Activated CD4-positive, alpha-beta T cell treated with anti-CD3 and anti-CD28 coated beads for 48 hours (primary cell): ENCODE results near the gene MICAL3.
"Not testable (repeated sequence)": the region's sequence is repeated elsewhere in the genome, so short reads cannot be mapped to it uniquely, and the experiment has no call there.

Source experiments
- DNase-seq: peaks from one replicate; pipeline ENCODE4 v3.0.0-alpha.2; 2020

The MICAL3 gene

DNA sequence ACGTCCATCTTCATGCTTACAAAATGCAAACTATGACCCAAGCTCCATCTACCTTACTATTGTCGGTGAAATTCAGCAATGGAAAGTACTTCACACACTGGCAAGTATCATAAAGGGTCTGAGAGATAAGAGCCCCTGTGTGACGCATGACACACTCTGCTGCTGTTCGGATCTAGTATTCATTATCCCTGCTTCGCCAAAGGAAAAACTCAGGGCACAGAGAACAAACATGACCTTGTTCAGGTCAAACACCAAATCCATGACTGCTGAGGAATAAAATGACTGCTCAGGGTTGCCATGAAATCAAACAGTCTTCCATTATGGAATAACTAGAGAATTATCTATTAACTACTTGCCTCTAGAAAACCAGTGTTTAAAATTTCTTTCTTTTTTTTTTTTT lies 73.0 kb downstream of the MICAL3 start:
- no peak for DNase-seq

DNA sequence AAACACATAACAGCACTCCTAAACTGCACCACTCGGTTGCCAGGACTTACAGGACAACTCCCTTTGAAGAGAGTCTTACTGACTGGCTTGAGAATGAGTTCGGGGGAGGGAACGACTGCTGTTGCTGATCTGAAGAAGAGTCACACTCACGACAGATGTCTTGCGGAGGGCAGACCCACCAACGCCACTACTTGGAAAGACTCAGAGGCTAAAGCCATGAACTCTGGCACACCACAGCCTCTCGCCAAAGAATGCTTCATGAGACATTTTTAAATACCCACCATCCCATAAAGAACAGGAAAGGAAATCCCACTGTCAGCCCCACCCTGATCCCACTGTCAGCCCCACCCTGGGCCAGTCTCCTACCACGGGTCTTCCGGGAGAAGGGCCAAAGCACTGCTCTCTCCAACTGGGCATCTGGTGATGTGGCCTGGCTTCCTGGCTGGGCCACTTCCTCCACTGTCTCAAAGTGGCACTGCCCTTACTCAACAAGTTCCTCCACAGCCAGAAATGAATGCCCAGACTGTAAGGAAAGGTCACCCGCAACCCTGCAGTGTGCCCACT lies 73.6 kb downstream of the MICAL3 start:
- no peak for DNase-seq

DNA sequence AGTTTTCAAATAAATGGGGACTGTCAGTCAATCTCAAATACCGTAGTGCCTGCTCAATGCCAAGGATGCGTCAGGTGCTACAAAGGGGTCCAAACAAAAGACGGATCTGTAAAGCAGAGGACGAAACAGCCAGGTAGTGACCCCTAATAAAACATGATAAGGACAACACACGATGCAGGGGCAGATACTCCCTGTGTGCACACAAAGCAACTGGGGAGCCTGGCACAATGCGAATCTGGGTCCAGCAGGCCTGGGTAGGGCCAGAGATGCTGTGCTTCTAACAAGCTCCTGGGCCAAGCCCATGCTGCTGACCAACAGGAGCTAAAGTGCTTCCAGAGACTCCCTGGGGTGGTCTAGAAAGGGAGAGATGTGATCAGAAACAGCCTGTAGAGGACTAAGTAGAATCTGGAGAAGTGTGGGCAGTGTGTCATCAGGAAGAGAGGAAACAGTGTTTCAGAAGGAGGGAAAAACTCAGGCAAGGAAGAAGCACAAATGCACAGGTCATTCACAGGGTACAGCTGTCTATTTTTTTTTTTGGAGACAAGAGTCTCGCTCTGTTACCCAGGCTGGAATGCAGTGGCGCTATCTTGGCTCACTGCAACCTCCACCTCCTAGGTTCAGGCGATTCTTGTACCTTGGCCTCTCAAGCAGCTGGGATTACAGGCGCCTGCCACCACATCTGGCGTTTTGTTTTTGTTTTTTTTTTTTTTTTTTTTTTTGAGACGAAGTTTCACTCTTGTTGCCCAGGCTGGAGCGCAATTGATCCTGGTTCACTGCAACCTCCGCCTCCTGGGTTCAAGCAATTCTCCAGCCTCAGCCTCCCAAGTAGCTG lies 74.5 kb downstream of the MICAL3 start:
- no peak for DNase-seq

DNA sequence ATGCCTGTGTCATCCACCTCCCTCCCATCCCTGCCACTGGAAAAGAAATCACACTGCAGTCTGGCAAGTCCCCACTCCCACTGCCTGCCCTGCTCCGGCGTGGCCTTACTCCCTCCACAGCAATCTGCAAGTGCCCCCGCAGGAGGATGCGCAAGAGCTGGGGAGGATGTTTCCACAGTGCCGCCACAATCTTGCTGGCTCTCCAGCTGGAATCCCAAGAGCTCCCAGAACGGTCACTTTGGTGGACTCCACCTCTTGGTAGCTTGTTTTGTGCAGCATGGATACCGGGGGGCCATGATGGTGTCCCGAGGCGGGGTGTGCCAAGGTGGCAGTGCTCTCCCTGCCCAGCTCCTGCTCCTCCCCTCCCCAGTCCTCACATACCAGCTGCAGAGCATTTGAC lies 76.3 kb downstream of the MICAL3 start:
- DNase-seq, result no peak

DNA sequence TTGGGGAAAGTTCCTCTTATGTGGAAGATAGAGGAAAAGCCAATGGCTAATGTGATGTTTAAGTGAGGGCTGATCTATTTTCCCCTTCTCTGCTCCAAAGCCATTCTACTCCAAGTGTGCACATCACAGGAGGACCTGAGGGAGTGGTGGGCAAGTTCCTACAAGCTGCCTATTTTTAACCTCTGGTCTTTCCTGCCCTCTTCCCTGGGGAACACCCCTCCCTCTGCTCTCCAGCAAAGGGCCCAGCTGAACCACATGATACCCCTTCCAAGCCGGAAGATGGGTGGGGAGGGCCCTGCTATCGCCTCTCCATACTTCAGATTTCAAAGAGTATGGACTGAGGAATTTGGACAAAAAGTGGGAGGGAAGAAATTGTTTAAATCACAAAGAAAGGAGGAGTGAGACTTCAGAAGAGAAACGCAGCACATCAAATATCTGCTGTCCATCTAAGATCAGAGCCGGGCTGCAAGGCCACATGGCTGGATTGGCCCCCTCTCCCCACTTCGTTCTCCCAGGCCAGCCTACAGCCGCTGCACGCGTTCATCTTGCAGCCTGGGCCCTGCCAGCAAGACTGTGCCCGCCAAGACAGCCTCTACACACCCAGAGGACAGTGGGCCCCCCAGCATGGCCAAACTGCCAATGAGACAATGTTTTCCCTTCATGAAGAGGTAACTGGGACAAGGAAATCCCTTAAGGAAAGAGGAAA lies 77.5 kb downstream of the MICAL3 start:
- no peak for DNase-seq

DNA sequence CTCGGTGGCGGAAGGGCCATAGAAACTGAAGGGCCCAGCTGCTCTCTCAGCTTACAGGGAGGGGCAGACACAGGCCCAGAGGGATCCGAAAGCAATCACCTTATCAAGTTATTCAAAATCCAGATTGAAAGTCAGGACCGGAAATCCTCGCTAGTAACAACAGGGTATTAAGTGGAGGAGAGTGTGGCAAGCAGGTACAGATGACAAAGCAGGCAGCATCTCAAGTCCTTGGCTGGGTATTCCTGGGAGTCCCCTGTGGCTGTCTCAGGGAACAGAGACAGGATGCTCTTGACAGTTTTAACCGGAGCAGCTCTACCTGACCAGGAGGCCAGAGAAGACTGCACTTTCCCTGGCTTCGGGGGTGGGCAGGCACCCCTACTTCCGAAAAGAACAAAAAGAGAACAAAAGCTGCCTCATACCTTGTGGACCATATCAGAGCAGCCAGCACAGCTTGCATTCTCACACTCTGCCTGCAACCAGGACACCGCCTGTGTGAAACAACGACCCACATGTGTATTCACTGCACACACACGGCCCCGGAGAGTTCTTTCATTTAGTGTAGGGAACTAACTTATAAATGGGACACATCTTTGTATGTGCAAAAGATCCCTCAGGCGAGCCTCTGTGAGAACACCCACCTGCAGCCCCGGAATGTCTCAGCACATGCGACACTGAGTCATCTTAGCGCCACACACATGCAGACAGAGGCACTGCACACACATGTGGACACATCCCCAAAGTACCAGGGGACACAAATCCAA lies 78.3 kb downstream of the MICAL3 start:
- DNase-seq, result no peak

DNA sequence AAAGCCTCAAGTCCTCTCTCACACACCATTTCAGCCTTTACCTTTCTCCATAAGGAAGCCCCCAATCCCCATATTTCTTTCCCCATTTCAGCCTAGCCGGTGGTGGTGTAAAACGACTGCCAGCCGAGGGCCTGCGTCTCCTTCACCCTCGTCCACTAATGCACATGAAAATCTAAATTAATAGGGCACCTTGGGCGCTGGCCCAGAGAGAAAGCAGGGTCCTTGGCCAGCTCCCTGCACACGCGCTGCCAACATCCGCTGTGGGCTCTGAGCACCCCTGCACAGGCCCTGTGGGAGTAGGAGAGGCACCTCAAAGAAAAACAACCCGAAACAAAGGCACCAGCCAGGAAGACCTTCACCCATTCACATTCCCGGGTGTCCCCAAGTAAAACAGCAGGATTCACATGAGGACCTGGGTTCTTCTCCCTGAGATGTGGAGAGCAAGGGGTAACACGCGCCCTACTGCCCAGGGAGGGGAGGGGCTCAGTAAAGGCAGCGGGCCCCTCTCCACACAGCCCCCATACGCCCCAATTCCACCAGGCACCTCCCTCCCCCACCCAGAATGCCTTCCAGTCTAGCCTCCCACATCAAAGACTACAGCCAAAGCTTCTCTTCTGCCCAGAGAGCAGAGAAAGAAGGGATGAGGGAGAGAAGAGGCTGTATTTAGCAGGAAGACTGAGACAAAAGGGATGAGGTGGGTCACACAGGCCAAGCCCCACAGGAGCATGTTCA lies 79.0 kb downstream of the MICAL3 start:
- DNase-seq, result no peak

DNA sequence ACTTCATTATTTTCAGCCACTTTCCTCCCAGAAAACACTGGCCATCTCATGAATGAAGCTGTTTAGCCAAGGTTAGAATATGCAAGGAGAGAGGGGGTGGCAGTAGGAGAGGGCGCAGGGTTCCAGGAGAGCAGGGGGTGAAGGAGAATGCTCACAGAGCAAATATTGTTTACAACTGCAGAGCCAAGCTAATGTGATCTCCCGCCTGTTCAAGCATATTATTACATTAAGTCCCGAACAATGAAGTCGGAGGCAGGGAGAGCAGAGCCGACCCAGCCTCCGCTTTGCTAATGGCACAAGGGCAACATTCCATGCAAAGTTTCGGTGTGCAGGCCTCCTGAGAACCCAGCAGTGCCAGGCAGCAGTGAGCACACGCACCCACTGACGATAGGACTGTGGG lies 80.1 kb downstream of the MICAL3 start:
- DNase-seq, result no peak

DNA sequence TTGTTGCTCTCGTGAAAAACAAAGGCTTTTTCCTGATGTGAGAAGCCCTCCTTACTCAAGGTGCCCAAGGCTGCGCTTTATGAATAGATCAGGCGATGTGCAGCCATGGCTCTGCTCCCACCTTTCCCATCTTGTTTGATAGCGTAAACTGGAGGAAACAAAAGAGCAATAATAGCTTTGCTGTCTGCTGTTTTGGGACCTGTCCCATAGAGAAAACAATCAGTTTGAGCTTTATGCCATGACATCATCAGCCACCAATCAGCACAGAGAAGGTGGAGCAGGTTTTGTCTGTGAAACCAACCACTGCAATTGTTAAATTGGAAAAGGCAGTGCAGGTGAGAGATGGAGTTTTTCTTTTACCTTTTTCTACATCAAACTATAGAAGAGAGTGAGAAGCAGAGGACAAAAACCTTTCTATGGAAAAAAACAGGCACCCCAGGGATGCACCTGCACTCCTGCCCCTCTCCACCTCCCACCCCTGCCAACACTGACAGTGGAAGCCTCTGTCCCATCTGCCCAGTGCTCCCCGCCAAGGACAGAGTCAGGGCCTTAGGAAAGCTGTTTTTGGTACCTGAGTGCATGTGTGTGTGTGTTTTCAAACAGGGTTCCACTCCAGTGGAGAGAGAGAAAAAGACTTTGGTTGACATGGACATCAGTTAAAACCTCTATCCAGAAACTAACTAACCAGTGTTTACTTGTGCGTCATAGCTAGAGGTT lies 80.7 kb downstream of the MICAL3 start:
- DNase-seq, result no peak

DNA sequence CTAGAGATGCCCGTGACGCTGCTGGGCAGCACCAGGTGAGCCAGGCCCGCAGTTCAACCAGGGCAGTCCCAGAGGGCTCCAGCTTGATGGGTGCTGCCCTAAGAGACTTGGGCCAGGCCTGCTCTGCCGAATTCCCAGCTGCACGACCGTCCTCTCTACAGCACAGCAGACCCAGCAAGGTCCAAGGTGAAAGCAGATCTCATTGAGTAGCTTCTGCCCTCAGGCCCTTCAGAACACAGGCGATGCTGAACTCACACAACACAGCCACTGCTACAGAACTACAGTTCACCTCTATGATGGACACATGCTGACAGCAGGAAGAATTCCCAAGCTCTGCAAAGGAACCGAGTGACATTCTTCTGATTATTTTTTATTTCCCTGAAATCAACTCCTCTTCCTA lies 81.6 kb downstream of the MICAL3 start:
- no peak for DNase-seq

DNA sequence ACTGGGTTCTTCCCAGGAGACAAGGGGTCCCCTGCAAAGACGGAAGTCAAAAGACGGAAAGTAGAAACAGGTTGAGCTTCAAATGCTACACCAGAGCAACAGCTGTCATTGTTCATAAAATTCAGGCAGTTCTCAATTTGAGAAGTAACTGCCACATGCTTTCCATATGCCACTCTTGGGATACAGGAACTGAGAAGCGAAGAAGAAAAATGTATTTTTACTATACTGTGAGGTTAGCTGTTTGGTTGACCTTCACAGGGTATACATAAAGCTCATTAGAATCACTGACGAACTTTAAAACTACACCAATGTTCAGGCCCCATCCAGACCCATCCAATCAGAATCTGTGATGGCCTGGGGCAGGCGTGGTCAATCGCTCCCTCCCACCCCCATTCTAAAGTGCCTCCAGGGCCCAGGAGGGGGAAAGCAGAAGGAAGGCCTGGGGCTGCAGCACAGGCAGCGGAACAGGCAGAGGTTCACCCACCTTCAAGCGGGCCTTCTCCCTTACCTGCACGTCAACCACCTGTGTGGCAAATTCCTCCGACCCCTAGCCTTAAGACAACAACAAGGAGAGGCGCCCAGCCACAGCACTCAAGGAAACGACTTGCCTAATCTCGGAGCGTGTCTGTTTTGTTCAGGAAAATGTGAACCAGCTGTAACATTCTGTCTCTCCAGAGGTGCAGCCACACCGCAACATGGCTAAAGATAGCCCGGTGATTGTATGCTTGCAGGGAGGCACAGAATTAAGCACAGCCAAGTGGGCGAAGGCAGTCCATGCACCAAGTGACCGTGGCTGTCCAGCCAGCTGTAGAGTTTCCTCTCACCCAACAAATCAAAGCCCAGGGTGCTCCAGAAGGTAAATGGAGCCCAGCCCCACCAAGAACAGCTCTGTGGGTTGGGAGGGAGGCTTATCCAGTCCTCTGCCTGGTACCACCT lies 82.6 kb downstream of the MICAL3 start:
- no peak for DNase-seq

DNA sequence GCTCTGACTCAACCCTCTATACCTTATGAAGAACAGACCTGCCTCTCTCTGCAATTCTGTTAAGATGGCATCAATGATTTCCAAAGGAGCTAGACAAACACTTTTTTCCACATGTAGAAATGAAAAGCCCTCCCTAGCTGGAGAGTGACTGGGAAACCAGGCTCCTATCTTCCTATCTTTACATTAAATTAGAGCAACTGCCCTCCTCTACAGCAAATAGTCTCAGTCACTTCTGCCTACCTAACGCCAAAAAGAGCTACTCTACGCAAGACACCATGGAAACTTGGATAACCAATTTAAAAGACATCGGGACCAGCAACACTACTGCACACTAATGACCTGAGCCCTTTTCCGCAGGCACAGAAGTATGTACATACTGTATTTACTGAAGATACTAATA lies 84.8 kb downstream of the MICAL3 start:
- DNase-seq, result no peak

DNA sequence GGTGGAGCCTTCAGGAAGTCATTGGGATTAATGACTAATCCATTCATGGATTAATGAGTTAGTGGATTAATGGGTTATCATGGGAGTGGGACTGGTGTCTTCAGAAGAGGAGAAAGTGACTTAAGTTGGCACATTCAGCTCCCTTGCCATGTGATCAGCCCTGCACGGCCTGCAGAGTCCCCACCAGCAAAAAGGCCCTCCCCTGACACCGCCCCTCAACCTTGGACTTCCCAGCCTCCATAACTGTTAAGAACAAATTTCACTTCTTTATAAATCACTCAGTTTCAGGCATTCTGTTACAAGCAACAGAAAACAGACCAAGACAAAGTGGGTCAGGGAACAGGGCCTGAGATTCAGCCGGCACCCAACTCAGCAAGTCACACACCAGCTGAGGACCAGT lies 85.3 kb downstream of the MICAL3 start:
- DNase-seq, result no peak

DNA sequence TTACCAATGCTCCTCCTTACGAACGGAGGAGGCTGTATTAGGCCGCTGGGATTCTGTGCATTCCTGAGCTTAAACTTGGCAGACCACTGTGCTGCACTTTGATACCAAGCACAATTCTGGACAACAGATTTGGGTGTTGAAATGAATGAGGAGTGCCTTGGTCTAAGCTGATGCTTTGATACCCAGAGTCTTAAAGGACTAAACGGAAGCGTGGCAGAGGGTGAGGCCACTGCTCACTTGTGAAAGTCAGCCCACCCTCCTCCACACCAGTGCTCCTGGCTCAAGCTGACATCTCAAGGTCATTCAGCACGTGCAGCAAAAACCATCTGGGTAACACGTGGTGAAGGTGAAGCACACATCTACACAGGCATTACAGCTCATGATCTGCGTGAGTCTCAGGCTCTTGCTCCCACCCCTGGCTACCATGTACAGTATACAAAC lies 85.9 kb downstream of the MICAL3 start:
- no peak for DNase-seq

DNA sequence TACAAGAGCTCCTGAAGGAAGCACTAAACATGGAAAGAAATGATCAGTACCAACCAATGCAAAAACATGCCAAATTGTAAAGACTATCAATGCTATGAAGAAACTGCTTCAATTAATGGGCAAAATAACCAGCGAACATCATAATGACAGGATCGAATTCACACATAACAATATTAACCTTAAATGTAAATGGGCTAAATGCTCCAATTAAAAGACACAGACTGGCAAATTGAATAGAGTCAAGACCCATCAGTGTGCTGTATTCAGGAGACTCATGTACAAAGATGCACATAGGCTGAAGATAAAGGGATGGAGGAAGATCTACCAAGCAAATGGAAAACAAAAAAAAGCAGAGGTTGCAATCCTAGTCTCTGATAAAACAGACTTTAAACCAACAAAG lies 91.9 kb downstream of the MICAL3 start:
- DNase-seq, result not testable (repeated sequence)

DNA sequence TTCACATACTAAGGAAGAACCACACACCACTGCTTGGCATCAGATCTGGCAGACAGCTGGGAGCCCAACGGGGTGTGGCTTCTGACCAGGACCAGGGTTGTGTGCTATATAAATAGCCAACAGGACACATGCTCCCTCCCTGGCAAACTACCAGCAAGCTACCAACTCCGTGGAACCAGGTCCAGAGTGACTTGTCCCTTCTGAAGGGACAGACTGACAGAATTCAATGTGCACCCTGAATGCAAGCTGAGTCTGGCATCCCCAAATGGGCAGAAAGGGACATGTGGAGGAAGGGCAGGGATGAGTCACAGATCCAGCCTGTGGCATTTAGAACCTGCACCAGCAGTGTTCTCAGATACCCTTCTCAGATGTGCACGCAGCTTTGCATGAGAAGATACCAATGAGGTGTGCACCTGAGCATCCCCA lies 92.9 kb downstream of the MICAL3 start:
- DNase-seq, result no peak

DNA sequence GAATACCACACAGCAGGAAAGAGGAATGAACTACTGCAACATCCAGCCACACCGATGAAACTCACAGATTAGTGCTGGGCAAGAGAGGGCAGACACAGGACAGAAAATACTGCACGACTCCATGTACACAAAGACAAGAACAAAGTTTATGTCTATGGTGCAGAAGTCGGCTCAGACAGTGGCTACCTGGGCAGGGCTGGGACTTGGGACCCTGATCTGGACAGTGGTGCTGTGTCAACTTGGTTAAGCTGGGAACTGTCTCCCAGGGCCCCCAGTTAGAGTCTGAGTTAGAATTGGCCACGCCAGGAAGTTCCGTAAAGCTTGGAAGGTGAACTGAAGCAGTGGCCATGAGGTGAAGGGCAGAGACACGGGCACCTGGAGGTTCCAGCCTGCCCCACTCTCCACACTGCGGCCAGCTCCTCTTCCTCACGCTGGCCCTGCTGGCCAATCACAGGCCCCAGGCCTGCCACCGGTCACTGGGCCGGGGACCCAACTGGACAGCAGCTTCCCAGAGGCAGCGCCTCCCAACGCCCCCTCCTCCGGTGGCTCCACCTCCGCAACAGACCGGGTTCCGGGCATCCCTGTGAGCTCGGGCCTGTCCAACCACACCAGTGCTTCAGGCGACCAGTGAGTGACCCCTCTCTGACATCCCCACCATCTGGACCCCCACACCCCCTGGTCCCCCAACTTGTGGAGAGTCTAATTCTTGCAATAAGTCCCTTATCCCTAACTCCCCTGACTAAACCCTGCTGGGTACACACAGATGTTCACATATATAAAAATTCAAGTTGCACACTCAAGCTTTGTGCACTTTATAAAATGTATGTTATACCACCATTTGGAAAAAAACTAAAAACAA lies 93.7 kb downstream of the MICAL3 start:
- DNase-seq, result no peak

DNA sequence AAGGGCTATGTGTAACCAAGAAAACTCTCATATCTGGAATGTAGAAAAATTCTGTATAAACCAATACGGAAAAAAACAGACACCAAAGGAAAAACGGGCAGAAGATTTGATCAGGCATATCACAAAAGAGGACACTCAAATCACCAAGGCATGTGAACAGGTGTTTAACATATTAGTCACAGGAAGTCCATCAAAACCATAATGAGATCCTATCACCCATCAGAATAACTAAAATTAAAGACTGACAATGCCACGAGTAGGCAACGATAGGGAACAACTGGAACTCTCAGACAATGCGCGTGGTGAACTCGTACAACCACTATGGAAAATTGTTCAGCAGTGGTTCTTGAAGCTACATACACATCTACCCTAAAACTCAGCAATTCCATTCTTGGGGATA lies 94.5 kb downstream of the MICAL3 start:
- no peak for DNase-seq

DNA sequence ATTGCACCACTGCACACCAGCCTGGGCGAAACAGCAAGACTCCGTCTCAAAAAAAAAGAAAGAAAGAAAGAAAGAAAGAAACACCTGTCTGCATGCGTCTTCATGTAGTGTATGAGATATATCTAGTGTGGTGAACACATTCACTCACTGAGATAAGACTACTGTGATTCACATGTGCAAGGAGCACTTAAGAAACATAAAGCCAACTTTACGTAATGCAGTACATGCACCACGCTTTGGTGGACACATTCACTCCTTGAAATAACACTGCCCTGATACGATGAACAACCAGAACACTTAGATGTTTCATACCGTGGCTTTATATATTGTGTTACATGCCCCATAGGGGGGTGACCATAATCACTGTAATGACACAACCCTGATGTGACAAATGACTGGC lies 96.0 kb downstream of the MICAL3 start:
- no peak for DNase-seq

DNA sequence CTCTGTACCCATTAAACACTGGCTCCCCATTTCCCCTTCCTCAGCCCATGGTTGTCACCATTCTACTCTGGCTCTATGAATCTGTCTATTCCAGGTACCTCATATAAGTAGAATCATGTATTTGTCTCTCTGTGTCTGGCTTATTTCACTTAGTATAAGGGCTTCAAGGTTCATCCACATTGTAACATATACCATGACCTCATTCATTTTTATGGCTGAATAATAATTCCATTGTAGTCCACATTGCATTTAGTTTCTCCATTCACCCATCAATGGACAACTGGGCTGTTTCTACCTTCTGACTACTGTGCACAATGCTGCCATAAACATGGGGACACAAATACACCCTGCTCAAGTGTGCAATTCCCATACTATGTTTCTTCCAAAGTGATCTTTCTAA lies 97.3 kb downstream of the MICAL3 start:
- no peak for DNase-seq
